GM12801 (cell line): ENCODE results near the gene XPO6.

Source experiments
- CTCF ChIP-seq: IDR thresholded peaks from one replicate; pipeline ENCODE4 v1.5.1; 2011; ENCODE audit warnings: control low read depth; ENCODE audit not compliant: insufficient read length; ENCODE audit errors: extremely low read depth

Gene XPO6

GRCh38 chr16:28098959-28099945 is 112.5 kb downstream of the XPO6 start:
- no peak for TF ChIP-seq CTCF

- no peak for TF ChIP-seq CTCF
Observed at GRCh38 chr16:28098171-28098958, 113.4 kb downstream of the XPO6 start.

- TF ChIP-seq CTCF = no peak
Observed at GRCh38 chr16:28096983-28097899, 114.5 kb downstream of the XPO6 start.

GRCh38 chr16:28093385-28093725 is 118.4 kb downstream of the XPO6 start:
- no peak for TF ChIP-seq CTCF

GRCh38 chr16:28092721-28093384 is 118.9 kb downstream of the XPO6 start:
- no peak for TF ChIP-seq CTCF

- TF ChIP-seq CTCF = no peak
Observed at GRCh38 chr16:28091656-28092055, 120.1 kb downstream of the XPO6 start.
